ENCODE data around the gene TFF2. TPM values are rescaled to one million over a fixed set of nuclear protein-coding genes. Genes with fewer than 3 reads are reported as not detected.

Gene TFF2
- total RNA-seq, 3 donors from 2014 or later, result 1.1 to 1.7 TPM; not detected in 1

- ATAC-seq (no peak), DNase-seq (peak in 2 of 3 donors; percentile 37 to 44)
- no peaks in the 10 kb centered on the region for H3K36me3 ChIP-seq (ENCODE audit: low read depth)
- H3K4me3 ChIP-seq, result no peak overlapping the region
- no peak for TF ChIP-seq CTCF (IDR thresholded peaks at IDR 0.05)
- H3K9me3 ChIP-seq, result no peaks in the 10 kb centered on the region
- intact Hi-C loops (cut with DNase I, micrococcal nuclease), result no loop called here
- peaks cover 14% of the 10 kb centered on the region for H3K4me1 ChIP-seq (ENCODE audit: low read depth)
Measured at GRCh38 chr21:42383331-42383730, 32.5 kb upstream of the TFF2 start.

GRCh38 chr21:42382915-42383314 lies 32.1 kb upstream of the TFF2 start:
- intact Hi-C loops (cut with DNase I, micrococcal nuclease), result no loop called here
- no peak overlapping the region for H3K4me3 ChIP-seq
- no peaks in the 10 kb centered on the region for H3K36me3 ChIP-seq (ENCODE audit: low read depth)
- ATAC-seq (no peak), DNase-seq (peak in 1 of 3 donors; percentile 25)
- H3K4me1 ChIP-seq (ENCODE audit: low read depth), result peaks cover 14% of the 10 kb centered on the region
- no peaks in the 10 kb centered on the region for H3K9me3 ChIP-seq
- TF ChIP-seq CTCF (IDR thresholded peaks at IDR 0.05), result no peak

GRCh38 chr21:42381347-42381984 lies 30.7 kb upstream of the TFF2 start:
- TF ChIP-seq CTCF (IDR thresholded peaks at IDR 0.05), result peak; percentile 76
- DNase-seq, result peak; percentile 59 to 86 (median 77)
- peak; percentile 80 for ATAC-seq
- Histone ChIP-seq H3K9me3 (no peaks in the 10 kb centered on the region), H3K4me1 (ENCODE audit: low read depth) (peaks cover 18% of the 10 kb centered on the region), H3K36me3 (ENCODE audit: low read depth) (no peaks in the 10 kb centered on the region), H3K4me3 (no peak overlapping the region)
- intact Hi-C loops (cut with DNase I, micrococcal nuclease), result no loop called here

- intact Hi-C loops (cut with DNase I, micrococcal nuclease), result no loop called here
- no peak for TF ChIP-seq CTCF (IDR thresholded peaks at IDR 0.05)
- DNase-seq (peak in 2 of 3 donors; percentile 25 to 37), ATAC-seq (no peak)
- no peaks in the 10 kb centered on the region for H3K36me3 ChIP-seq (ENCODE audit: low read depth)
- peaks cover 7% of the 10 kb centered on the region for H3K4me1 ChIP-seq (ENCODE audit: low read depth)
- H3K4me3 ChIP-seq, result no peak overlapping the region
- H3K9me3 ChIP-seq, result no peaks in the 10 kb centered on the region
Measured at GRCh38 chr21:42379426-42380215, 28.8 kb upstream of the TFF2 start.

- Histone ChIP-seq H3K4me1 (ENCODE audit: low read depth) (peaks cover 4% of the 10 kb centered on the region), H3K4me3 (no peak overlapping the region), H3K9me3 (no peaks in the 10 kb centered on the region), H3K36me3 (ENCODE audit: low read depth) (no peaks in the 10 kb centered on the region)
- no peak for TF ChIP-seq CTCF (IDR thresholded peaks at IDR 0.05)
- DNase-seq (peak in 2 of 3 donors; percentile 12 to 16), ATAC-seq (no peak)
- intact Hi-C loops (cut with DNase I, micrococcal nuclease), result no loop called here
Measured at GRCh38 chr21:42378418-42378817, 27.6 kb upstream of the TFF2 start.
